ENCODE results near the gene SERPINA5.
"Not testable (repeated sequence)": the region's sequence is repeated elsewhere in the genome, so short reads cannot be mapped to it uniquely, and the experiment has no call there.

Gene SERPINA5

DNA sequence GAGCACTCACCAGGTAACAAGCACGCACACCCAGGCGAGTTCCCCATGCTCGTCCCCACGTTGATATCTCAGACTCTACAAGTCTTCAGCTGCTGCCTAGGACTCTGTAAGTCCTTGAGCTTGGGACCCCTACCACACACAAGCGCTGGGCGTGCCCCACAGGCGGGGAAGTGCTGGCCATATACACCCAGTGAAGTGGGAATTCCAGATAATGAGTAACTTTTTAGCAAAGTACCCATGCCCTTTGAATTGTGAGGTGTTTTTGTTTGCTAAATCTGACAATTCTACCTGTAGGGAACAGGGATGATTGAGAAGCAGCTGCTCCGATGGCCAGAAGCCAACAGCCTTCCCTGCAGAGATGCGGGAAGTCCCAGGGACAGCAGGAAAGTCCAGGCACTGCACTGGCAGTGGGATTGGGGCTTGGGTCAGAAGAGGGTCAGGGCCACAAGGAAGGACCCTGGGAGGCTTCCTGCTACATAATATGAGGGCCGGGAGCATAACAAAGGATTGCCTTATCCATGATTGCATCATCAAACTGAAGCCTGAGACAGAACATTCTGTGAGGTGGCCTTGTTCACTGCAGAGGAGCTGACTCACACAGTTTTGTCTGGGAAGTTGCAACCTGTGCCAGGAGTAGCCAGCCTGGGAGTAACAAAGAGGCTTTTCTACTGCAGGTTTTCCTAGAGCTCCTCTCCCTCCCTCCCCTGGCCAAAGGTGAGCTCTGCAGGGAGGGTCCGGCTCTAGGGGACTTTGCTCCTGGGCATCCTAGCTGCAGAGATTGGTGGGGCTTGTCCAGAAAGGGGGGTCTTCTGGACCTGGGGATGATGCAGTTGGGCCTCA is 17.8 kb downstream of the SERPINA5 start:
- no peak for DNase-seq (ENCODE audit: low read depth)

DNA sequence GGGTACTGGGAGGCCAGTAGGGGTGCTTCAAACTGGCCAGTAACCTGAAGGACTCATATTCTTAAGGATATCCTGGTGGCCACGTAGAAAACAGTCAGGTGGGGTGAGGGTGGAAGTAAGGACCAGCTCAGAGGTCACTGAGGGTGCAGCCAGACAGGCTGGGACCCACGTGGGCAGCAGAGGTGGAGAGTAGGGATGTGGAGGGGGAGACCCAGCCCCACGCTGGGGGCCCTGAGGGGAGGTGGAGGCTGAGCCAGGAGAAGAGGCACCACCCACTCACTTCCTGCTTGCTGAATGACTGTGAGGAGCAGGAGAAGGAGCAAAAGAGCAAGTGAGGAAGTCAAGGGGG is 18.4 kb downstream of the SERPINA5 start:
- no peak for DNase-seq (ENCODE audit: low read depth)

- DNase-seq (ENCODE audit: low read depth), result no peak
Measured at GRCh38 chr14:94600148-94600545, 18.9 kb downstream of the SERPINA5 start.

DNA sequence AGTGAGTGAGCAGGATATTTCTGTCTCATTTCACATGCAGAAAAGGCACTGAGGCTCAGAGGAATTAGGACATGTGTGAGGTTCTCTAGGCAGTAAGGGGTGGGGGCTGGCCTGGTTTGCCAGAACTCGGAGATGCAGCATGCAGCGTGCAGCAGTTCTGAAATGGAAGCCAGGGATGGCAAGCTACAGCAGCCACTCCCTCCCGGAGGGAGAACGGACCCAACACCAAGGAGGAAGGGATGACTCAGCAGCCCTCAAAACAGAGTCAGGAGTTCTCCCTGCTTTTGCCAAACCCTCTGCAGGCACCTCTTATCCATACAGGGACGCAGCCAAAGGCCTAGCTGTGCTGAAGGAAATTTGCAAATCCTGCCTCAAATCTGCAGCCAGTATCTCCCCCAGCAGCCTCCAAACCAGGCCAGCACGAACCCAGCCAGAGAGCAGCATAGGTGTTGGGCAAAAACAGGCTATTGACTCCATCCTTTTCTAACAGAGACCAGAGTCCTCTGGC is 20.7 kb downstream of the SERPINA5 start:
- DNase-seq (ENCODE audit: low read depth), result no peak

DNA sequence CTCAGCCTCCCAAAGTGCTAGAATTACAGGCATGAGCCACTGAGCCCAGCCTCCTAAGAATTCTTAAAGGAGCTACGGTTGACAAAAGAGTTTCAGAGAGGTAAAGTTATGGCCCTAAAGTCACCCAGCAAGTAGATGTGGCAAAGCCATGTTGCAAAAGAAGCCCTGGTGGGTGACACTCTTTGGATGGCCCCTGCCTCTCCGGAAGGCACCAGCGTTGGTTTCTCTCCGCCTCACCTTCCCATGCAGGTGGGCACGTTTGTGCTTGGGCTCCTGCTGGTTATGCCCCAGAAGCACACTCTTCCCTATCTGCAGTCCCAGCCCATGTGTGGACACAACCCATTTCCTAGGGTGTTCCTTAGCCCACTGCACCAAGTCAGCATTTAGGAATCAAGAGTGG is 21.5 kb downstream of the SERPINA5 start:
- DNase-seq (ENCODE audit: low read depth), result no peak

DNA sequence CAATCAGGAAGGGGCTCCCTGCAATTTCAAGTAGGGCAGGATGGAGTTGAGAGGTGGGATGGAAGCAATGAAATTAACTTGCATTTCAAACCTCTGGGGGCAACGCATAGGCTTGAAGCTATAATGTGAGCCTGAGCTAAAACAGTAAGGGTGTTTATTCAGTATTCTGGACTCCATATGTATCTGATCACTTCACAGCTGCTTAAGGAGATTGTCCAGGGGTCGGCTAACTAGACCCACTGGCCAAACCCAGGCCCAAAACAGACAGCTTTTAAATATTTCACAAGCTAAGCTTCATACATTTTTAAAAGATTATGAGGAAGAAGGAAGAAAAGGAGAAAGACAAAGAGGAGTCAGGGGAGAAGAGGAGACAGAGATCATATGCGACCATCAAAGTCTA is 24.1 kb downstream of the SERPINA5 start:
- DNase-seq (ENCODE audit: low read depth), result no peak

GRCh38 chr14:94608966-94609365 is 27.7 kb downstream of the SERPINA5 start:
- DNase-seq (ENCODE audit: low read depth), result not testable (repeated sequence)

DNA sequence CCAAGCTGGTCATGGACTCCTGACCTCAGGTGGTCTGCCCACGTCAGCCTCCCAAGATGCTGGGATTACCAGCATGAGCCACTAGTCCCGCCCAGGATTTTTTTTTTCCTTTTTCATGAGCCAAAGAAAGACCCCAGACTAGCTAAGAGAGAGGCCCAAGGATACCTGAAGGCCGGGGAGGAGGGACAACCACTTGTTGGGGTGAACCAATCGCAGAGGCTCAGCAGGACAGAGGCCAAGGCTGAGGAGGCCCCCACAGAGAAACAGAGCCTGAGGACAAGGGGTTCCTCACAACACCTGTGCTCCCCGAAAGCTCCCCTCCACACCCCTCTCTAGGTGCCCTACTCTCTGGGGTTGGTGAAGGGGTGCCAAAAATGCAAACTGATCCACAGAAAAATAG is 30.0 kb downstream of the SERPINA5 start:
- no peak for DNase-seq (ENCODE audit: low read depth)

DNA sequence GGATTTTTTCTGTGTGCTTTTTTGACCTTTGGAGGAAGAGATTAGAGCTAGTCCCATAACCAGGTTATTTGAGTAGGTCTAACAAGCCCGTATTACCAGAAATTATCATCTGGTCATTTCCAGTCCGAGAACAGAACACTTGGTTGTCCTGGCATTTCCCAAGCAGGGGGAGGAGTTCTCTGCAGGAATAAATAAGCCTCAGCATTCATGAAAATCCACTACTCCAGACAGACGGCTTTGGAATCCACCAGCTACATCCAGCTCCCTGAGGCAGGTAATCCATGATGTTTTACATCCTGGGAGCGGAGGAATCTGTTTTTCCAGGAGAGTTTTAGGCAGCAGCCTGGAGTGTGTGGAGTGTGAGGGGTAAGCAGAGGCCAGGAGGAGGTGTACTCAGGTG is 30.9 kb downstream of the SERPINA5 start, which contains the start of gene SERPINA3:
Gene SERPINA3, plus strand, starts transcription at position 218 of the 400 bp plus-strand sequence. CDS start 2,051 bp downstream, outside the sequence.
- DNase-seq (ENCODE audit: low read depth), result no peak

- DNase-seq (ENCODE audit: low read depth), result no peak
Measured at GRCh38 chr14:94612580-94613554, 31.6 kb downstream of the SERPINA5 start.

GRCh38 chr14:94613720-94614644 is 32.8 kb downstream of the SERPINA5 start:
- no peak for DNase-seq (ENCODE audit: low read depth)

DNA sequence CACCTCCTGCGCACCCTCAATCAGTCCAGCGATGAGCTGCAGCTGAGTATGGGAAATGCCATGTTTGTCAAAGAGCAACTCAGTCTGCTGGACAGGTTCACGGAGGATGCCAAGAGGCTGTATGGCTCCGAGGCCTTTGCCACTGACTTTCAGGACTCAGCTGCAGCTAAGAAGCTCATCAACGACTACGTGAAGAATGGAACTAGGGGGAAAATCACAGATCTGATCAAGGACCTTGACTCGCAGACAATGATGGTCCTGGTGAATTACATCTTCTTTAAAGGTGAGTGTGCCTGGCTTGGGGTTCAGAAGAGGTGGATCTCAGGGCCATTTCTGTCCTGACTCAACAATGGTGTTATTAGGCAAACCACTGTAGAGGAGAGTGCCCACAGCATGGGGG is 33.6 kb downstream of the SERPINA5 start:
- DNase-seq (ENCODE audit: low read depth), result no peak

- DNase-seq (ENCODE audit: low read depth), result no peak
Measured at GRCh38 chr14:94615254-94615653, 34.0 kb downstream of the SERPINA5 start.

GRCh38 chr14:94615823-94616570 is 34.8 kb downstream of the SERPINA5 start:
- DNase-seq (ENCODE audit: low read depth), result no peak

GRCh38 chr14:94617366-94617941 is 36.2 kb downstream of the SERPINA5 start:
- no peak for DNase-seq (ENCODE audit: low read depth)

DNA sequence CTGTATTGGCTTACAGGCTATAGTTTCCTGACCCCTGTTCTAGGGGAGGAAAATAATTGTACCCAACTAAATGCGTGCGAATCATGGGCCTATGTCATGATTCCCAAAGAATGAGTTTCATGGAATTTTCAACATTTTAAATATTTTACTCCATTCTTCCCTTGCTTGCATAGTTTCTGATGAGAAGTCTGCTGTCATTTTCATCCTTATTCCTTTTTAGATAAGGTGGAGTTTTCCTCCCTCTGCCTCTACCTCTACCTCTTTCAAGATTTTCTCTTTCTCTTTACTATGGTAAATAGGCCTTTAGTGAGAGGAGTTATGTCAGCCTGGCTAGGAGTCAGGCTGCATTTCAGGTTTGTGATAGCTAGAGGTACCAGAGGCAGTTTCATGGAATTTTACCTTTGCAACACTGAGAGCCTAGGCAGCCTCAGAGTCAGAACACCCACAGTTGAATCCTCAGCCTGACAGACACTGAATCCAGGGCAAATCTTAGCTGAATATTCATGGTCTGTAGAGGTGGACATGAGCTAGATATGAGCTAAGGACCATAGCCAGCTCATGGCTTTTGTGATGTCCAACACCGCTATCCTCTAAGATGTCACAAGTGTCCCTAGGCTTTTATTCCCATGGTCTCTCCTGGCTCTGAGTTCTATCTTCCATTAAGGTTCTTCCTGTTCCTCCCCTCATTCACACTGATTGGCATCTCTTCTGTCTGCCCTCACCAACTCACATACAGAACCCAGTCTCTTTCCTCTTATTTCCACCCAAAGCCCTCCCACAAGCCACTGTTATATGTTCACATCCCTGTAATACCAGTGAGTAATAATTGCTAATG is 37.0 kb downstream of the SERPINA5 start:
- DNase-seq (ENCODE audit: low read depth), result no peak

DNA sequence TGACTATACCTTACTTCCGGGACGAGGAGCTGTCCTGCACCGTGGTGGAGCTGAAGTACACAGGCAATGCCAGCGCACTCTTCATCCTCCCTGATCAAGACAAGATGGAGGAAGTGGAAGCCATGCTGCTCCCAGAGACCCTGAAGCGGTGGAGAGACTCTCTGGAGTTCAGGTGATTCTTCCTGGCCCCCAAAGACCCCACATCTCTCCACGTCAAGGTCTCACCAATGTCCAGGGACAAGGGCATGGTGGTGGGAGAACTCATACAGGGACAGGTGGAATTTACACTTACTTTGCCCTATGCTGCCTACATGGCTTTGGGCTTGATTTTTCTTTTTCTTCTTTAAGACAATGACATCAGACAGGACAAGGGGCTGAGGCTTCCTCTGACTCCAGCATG is 38.1 kb downstream of the SERPINA5 start:
- no peak for DNase-seq (ENCODE audit: low read depth)

DNA sequence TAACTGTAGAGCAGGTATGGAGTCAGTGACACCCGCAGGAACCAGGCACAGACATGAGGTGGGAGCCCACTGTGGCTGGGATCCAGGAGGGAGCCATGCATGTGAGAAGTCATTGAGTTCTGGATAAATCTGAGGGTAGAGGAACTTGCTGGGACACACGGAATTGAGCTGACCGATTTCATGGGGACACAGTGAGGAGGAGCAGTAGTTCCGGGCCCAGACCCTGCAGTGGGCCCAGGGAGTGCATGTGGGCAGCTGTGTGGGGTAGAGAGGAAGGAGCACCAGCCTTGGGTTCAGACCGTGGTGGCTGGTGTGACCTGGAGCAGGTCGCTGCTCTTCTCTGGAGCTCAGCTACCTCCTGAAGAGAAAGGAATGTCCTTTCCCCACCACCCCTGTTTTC is 39.4 kb downstream of the SERPINA5 start:
- no peak for DNase-seq (ENCODE audit: low read depth)

DNA sequence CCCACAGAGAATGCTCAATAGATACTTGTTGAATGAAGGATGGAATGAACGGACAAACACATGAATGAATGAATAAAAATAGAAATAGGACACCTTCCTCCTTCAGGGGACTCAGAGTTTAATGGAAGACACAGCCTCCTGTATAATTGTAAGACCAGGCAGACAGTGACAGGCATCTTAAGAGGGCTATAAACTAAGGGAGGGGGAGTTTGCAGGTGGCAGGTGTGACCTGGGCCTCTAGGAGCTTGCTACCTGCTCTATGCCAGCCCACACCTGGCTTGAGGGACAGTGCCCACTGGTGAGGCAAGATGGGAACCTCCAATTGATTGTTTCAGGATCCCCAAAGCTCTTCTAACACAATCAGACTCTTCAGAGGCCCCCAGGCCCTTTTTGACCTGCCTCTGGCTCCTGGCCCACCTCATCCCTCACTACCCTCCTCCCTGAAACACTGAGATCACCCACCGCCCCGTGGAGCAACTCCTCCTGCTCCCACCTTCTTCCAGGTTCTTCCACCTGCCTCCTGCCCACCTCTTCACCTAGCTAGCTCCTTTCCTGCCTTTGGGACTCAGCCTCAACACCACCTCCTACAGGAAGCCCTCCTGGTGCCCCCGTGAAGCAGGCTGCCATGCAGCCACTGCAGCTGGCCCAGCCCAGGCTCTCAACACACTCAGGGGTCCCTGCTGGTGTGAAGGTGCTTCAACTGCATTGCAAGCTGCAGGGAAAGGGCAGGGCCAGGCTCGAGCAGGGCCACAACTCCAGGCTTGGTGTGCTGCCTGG is 40.3 kb downstream of the SERPINA5 start:
- DNase-seq (ENCODE audit: low read depth), result no peak

All from stimulated activated CD8-positive, alpha-beta memory T cell treated with anti-CD3 and anti-CD28 coated beads, Interleukin-12 subunit alpha, Interleukin-12 subunit beta, amount 100 ng/mL, for 1 hour (primary cell).